ENCODE results near the gene ZMYND8. TPM values are rescaled to one million over a fixed set of nuclear protein-coding genes. Genes with fewer than 3 reads are reported as not detected.
"Not testable (repeated sequence)": the region's sequence is repeated elsewhere in the genome, so short reads cannot be mapped to it uniquely, and the experiment has no call there.

ZMYND8 gene
- total RNA-seq, 2 donors from 2014 or later: 18.9 to 19.1 TPM

- peaks cover 52% of the 10 kb centered on the region for H3K4me1 ChIP-seq
- H3K4me3 ChIP-seq: no peak overlapping the region
- ATAC-seq (peak; percentile 89), DNase-seq (peak; percentile 68 to 81 (median 76))
- intact Hi-C loops (cut with DNase I): no loop called here
- H3K27ac ChIP-seq: peak overlapping the region; percentile 40 to 77 (median 74)
- TF ChIP-seq POLR2A (IDR thresholded peaks at IDR 0.05) (peak in 1 of 3 donors; percentile 66), CTCF (IDR thresholded peaks at IDR 0.05) (no peak)
- no peaks in the 10 kb centered on the region for H3K27me3 ChIP-seq
- H3K36me3 ChIP-seq (replicated peaks in 1 of 2; ENCODE audit: insufficient read depth in 1 of 2, low read depth in 2 of 2): no peaks in the 10 kb centered on the region
- no peaks in the 10 kb centered on the region for H3K9me3 ChIP-seq
- WGBS, 2 donors: 52 to 65% methylated on average over 5 of the region's 5 CpGs
These were observed 40.4 kb upstream of the ZMYND8 start for GRCh38 chr20:47396762-47397476.

- DNase-seq; H3K27ac ChIP-seq; intact Hi-C loops (cut with DNase I); H3K36me3 ChIP-seq (replicated peaks in 1 of 2; ENCODE audit: insufficient read depth in 1 of 2, low read depth in 2 of 2); ATAC-seq; H3K9me3 ChIP-seq; H3K27me3 ChIP-seq; H3K4me3 ChIP-seq: not testable (repeated sequence)
- 78 to 82% methylated on average over 10 to 11 of the region's 11 CpGs for WGBS, 2 donors
- peaks cover 55% of the 10 kb centered on the region for H3K4me1 ChIP-seq
These were observed 37.5 kb upstream of the ZMYND8 start for GRCh38 chr20:47393796-47394514.

- H3K27ac ChIP-seq: no peak overlapping the region
- no peak for DNase-seq
- ATAC-seq: no peak
- no peaks in the 10 kb centered on the region for H3K27me3 ChIP-seq
- 75 to 90% methylated on average over 2 of the region's 2 CpGs for WGBS, 2 donors
- no peaks in the 10 kb centered on the region for H3K9me3 ChIP-seq
- no peak for TF ChIP-seq POLR2A (IDR thresholded peaks at IDR 0.05)
- TF ChIP-seq CTCF (IDR thresholded peaks at IDR 0.05): no peak
- no peak overlapping the region for H3K4me3 ChIP-seq
- H3K4me1 ChIP-seq: peaks cover 43% of the 10 kb centered on the region
- intact Hi-C loops (cut with DNase I): no loop called here
- no peaks in the 10 kb centered on the region for H3K36me3 ChIP-seq (replicated peaks in 1 of 2; ENCODE audit: insufficient read depth in 1 of 2, low read depth in 2 of 2)
These were observed 36.2 kb upstream of the ZMYND8 start for GRCh38 chr20:47392721-47393073.

GRCh38 chr20:47392015-47392720 lies 35.7 kb upstream of the ZMYND8 start:
- Histone ChIP-seq H3K27ac (no peak overlapping the region), H3K27me3 (no peaks in the 10 kb centered on the region), H3K4me1 (peaks cover 43% of the 10 kb centered on the region), H3K36me3 (replicated peaks in 1 of 2; ENCODE audit: insufficient read depth in 1 of 2, low read depth in 2 of 2) (no peaks in the 10 kb centered on the region), H3K9me3 (no peaks in the 10 kb centered on the region), H3K4me3 (no peak overlapping the region)
- intact Hi-C loops (cut with DNase I): no loop called here
- ATAC-seq (peak; percentile 49), DNase-seq (peak in 1 of 4 donors; percentile 37)
- TF ChIP-seq CTCF (IDR thresholded peaks at IDR 0.05) (no peak), POLR2A (IDR thresholded peaks at IDR 0.05) (no peak)
- WGBS, 2 donors: 75 to 78% methylated on average over 7 of the region's 7 CpGs

- no peaks in the 10 kb centered on the region for H3K9me3 ChIP-seq
- H3K4me1 ChIP-seq: peaks cover 40% of the 10 kb centered on the region
- 96 to 98% methylated on average over 5 to 6 of the region's 6 CpGs for WGBS, 2 donors
- intact Hi-C loops (cut with DNase I): no loop called here
- no peaks in the 10 kb centered on the region for H3K27me3 ChIP-seq
- no peak overlapping the region for H3K27ac ChIP-seq
- H3K4me3 ChIP-seq: no peak overlapping the region
- TF ChIP-seq POLR2A (IDR thresholded peaks at IDR 0.05) (no peak), CTCF (IDR thresholded peaks at IDR 0.05) (no peak)
- H3K36me3 ChIP-seq (replicated peaks in 1 of 2; ENCODE audit: insufficient read depth in 1 of 2, low read depth in 2 of 2): no peaks in the 10 kb centered on the region
- ATAC-seq: no peak
- DNase-seq: no peak
These were observed 34.9 kb upstream of the ZMYND8 start for GRCh38 chr20:47391276-47392010.
